ENCODE data around the gene NOVA1.

The NOVA1 gene

GRCh38 chr14:26448181-26448855 lies 149.5 kb downstream of the NOVA1 start:
- DNase-seq (ENCODE audit: low spot score) = no peak

GRCh38 chr14:26444822-26445221 lies 153.0 kb downstream of the NOVA1 start:
- DNase-seq (ENCODE audit: low spot score) = peak; percentile 5

GRCh38 chr14:26443654-26444053 lies 154.2 kb downstream of the NOVA1 start:
- DNase-seq (ENCODE audit: low spot score) = no peak

- no peak for DNase-seq (ENCODE audit: low spot score)
These were observed 168.6 kb downstream of the NOVA1 start for GRCh38 chr14:26429205-26429604.

GRCh38 chr14:26427097-26427496 lies 170.7 kb downstream of the NOVA1 start:
- no peak for DNase-seq (ENCODE audit: low spot score)

GRCh38 chr14:26424537-26424936 lies 173.3 kb downstream of the NOVA1 start:
- DNase-seq (ENCODE audit: low spot score) = no peak

GRCh38 chr14:26415618-26416123 lies 182.2 kb downstream of the NOVA1 start:
- peak; percentile 12 for DNase-seq (ENCODE audit: low spot score)

GRCh38 chr14:26414926-26415325 lies 182.9 kb downstream of the NOVA1 start:
- no peak for DNase-seq (ENCODE audit: low spot score)

GRCh38 chr14:26414103-26414502 lies 183.7 kb downstream of the NOVA1 start:
- no peak for DNase-seq (ENCODE audit: low spot score)

GRCh38 chr14:26412421-26412820 lies 185.4 kb downstream of the NOVA1 start:
- DNase-seq (ENCODE audit: low spot score) = no peak

GRCh38 chr14:26410189-26410685 lies 187.6 kb downstream of the NOVA1 start:
- DNase-seq (ENCODE audit: low spot score) = no peak

- no peak for DNase-seq (ENCODE audit: low spot score)
These were observed 192.9 kb downstream of the NOVA1 start for GRCh38 chr14:26404927-26405326.

- DNase-seq (ENCODE audit: low spot score) = no peak
These were observed 194.1 kb downstream of the NOVA1 start for GRCh38 chr14:26403760-26404159.

GRCh38 chr14:26402126-26402525 lies 195.7 kb downstream of the NOVA1 start:
- DNase-seq (ENCODE audit: low spot score) = no peak

GRCh38 chr14:26401179-26401968 lies 196.5 kb downstream of the NOVA1 start:
- no peak for DNase-seq (ENCODE audit: low spot score)

GRCh38 chr14:26400373-26400772 lies 197.5 kb downstream of the NOVA1 start:
- no peak for DNase-seq (ENCODE audit: low spot score)

GRCh38 chr14:26398616-26399015 lies 199.2 kb downstream of the NOVA1 start:
- peak; percentile 16 for DNase-seq (ENCODE audit: low spot score)

Measured in globus pallidus (tissue), 1 donor.